ENCODE measurements around the gene MAP3K7. TPM values are rescaled to one million over a fixed set of nuclear protein-coding genes. Genes with fewer than 3 reads are reported as not detected.

The MAP3K7 gene
- total RNA-seq, 4 donors from 2014 or later = 21.7 to 27.9 (median 25.3) TPM

DNA sequence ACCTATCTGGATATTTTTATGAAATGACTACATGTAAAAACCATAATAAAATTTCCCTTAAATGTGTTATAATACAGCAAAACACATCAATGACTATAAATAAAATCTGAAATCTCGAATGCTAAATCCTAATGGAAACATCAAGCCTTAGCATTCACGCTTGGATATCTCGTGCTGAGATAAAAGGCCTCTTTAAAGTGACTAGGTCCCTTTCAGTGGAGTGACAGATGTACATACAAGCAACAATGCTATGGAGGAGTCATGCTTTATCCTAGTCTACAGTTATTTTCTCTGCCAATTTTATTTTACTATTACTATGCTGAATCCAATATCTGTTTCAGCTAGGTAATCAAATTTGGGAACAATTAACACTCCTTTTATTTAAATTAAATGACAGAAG lies 72.4 kb downstream of the MAP3K7 start:
- TF ChIP-seq, protein P1, sequence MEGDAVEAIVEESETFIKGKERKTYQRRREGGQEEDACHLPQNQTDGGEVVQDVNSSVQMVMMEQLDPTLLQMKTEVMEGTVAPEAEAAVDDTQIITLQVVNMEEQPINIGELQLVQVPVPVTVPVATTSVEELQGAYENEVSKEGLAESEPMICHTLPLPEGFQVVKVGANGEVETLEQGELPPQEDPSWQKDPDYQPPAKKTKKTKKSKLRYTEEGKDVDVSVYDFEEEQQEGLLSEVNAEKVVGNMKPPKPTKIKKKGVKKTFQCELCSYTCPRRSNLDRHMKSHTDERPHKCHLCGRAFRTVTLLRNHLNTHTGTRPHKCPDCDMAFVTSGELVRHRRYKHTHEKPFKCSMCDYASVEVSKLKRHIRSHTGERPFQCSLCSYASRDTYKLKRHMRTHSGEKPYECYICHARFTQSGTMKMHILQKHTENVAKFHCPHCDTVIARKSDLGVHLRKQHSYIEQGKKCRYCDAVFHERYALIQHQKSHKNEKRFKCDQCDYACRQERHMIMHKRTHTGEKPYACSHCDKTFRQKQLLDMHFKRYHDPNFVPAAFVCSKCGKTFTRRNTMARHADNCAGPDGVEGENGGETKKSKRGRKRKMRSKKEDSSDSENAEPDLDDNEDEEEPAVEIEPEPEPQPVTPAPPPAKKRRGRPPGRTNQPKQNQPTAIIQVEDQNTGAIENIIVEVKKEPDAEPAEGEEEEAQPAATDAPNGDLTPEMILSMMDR (IDR thresholded peaks at IDR 0.05) = no peak
- ATAC-seq (ENCODE audit: low FRiP score) (no peak), DNase-seq (ENCODE audit: low spot score) (no peak)

GRCh38 chr6:90508753-90509152 lies 78.1 kb downstream of the MAP3K7 start:
- no peak for DNase-seq (ENCODE audit: low spot score)
- TF ChIP-seq, protein P1 (IDR thresholded peaks at IDR 0.05) = no peak
- ATAC-seq (ENCODE audit: low FRiP score) = no peak

- ATAC-seq (ENCODE audit: low FRiP score) (no peak), DNase-seq (ENCODE audit: low spot score) (no peak)
- TF ChIP-seq, protein P1 (IDR thresholded peaks at IDR 0.05) = no peak
These were observed 83.9 kb downstream of the MAP3K7 start for GRCh38 chr6:90502866-90503407.

- no peak for ATAC-seq (ENCODE audit: low FRiP score)
- TF ChIP-seq, protein P1 (IDR thresholded peaks at IDR 0.05) = no peak
- no peak for DNase-seq (ENCODE audit: low spot score)
These were observed 84.5 kb downstream of the MAP3K7 start for GRCh38 chr6:90502381-90502780.

- ATAC-seq (ENCODE audit: low FRiP score) (no peak), DNase-seq (ENCODE audit: low spot score) (no peak)
- TF ChIP-seq, protein P1 (IDR thresholded peaks at IDR 0.05) = no peak
These were observed 86.4 kb downstream of the MAP3K7 start for GRCh38 chr6:90500458-90500857.

GRCh38 chr6:90497411-90497810 lies 89.5 kb downstream of the MAP3K7 start:
- DNase-seq (ENCODE audit: low spot score) (no peak), ATAC-seq (ENCODE audit: low FRiP score) (no peak)
- TF ChIP-seq, protein P1 (IDR thresholded peaks at IDR 0.05) = no peak

DNA sequence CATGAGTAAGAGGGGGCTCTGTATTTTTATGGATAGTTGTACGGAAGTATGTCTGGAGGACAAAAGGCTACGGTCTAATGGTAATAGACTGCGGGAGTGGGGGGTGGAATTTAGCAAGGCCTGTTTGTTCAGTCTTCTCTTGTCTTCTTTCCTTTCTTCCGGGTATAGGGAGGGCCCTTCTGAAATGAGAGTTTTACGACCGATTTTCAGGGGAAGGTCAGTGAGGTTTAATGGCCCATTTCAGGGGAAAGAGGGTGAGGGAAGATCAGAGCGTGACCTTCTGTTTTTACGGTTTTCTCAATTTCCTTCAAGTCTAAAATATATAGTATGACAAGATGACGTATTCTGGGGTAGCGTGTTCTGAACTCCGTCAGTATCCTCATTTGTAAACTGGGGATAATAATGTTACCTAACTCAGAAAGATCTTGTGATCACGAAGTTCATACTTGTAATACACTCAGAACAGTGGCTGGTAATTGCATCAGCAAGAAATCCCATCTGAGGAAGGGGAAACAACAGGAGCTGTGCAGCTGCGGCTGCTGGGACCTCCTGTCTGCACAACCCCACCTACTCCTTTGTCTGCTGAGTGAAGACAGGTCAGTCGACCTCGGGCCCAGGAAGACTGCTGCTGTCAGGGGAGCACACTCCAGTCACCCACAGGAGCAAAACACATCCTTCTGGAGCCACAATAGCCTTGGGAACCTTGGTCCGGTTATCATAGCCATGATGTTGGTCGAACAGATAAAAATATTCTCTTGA lies 90.4 kb downstream of the MAP3K7 start:
- TF ChIP-seq, protein P1 (IDR thresholded peaks at IDR 0.05) = no peak
- ATAC-seq (ENCODE audit: low FRiP score) (no peak), DNase-seq (ENCODE audit: low spot score) (no peak)
